Pancreas (tissue), 10 donors: ENCODE data around the gene CDH20. TPM values are rescaled to one million over a fixed set of nuclear protein-coding genes. Genes with fewer than 3 reads are reported as not detected.

Experiments used
- ATAC-seq, 4 donors: fragments of 200-7000 bp; cut with Tn5 transposase; one replicate each; pipeline versions ENCODE4 v1.8.0 to v1.9.1; 2020; ENCODE audit warnings: mild to moderate bottlenecking in 4 of 4, moderate library complexity in 4 of 4
- DNase-seq, 6 donors: peaks; one replicate each; pipeline ENCODE4 v3.0.0-alpha.2; 2020
- FAIRE-seq: peaks from 2 replicates; lab custom pipeline; 2012; peaks lifted over from hg19 to GRCh38; lab: Jason Lieb, UNC
- H3K27ac ChIP-seq, 4 donors: fragments of 200-600 bp; sonication (generic); 1 replicate in 3 of 4; 2 replicates in 1 of 4; pipeline versions ENCODE4 v1.5.0 to v1.8.0; 2020
- H3K27me3 ChIP-seq, 4 donors: fragments of 200-600 bp; one replicate each; pipeline ENCODE4 v1.8.0; 2021
- H3K36me3 ChIP-seq, 3 donors: fragments of 200-600 bp; sonication (generic) in 1 of 3; one replicate each; pipeline versions ENCODE4 v1.5.0 to v1.8.0; 2020 to 2021
- H3K4me1 ChIP-seq, 3 donors: fragments of 200-600 bp; one replicate each; pipeline ENCODE4 v1.8.0; 2021
- H3K4me3 ChIP-seq, 4 donors: fragments of 200-600 bp; sonication (generic) in 2 of 4; one replicate each; pipeline versions ENCODE4 v1.5.0 to v1.8.0; 2020 to 2021
- H3K9me3 ChIP-seq, 4 donors: fragments of 200-600 bp; one replicate each; pipeline ENCODE4 v1.8.0; 2021
- CTCF ChIP-seq, 4 donors: fragments of 200-600 bp; sonication (generic) in 3 of 4; IDR thresholded peaks; one replicate each; pipeline versions ENCODE4 v1.5.0 to v1.8.0; 2021; ENCODE audit warnings: antibody characterized with exemption in 4 of 4
- WGBS, 2 donors: extraction: QIAGEN DNeasy Blood & Tissue Kit; methylation state at CpG; one replicate each; pipeline ENCODE4 v1.1.7; 2013; 5-methylcytosine and 5-hydroxymethylcytosine counted together
- intact Hi-C, 3 donors: fragments of 100-400 bp; cut with DNase I; formaldehyde crosslinking; loops; one replicate each; pipeline versions ENCODE4 v1.11.1 to v1.14.2; 2022
- polyA plus RNA-seq, 2 donors: library from polyadenylated mRNA; stranded (reverse); fragments of 200-250 nt; gene quantifications; one replicate each; pipeline ENCODE4 v1.2.3, GENCODE V29; 2013
- total RNA-seq, 6 donors: library from RNA; stranded (reverse); fragmentation: NEBNext Ultra II Directional in 4 of 6; extraction: Animal tissue kit (Norgen Biotek cat#: 25700) in 4 of 6; gene quantifications; one replicate each; pipeline versions ENCODE4 v1.2.1 to v1.2.4, GENCODE V29; 2021 to 2023
- donor health status: healthy with polysubstance abuse.
- donor health status: DM: no; HTN: no; CAD: no; lungs with moderate emphysema.
- donor health status: DM: no; HTN: no; CAD: no.
- donor health status: control.
- donor health status: control.
- donor health status: Bipolar disorder and iron deficiency.
- donor health status: DM: yes; HTN: yes; CAD: no.
- donor health status: DM: no; HTN: no; CAD: no.
- donor health status: DM: no; HTN: no; CAD: no.
- donor health status: DM: yes; HTN: yes; CAD: no.

CDH20 gene
- total and polyA plus RNA-seq, 8 donors = 0.02 to 0.17 TPM; not detected in 6

DNA sequence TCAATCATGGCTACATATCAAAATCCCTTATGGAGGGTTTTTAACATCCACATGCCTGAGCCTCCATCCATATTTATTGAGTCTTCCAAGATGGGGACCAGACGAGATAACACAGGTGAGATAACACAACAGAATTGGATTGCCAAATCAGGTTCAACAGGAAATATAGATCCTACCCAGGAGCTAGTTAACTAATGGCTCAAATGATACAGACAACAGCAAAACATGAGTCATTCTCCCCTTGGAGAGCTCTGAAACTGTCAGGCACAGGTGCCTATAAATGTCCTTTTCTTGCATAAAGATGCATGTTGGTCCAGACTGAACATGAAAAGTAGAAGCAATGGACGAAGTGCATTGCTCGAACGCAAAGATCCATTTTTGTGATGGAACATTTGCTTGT is 202.2 kb downstream of the CDH20 start:
- H3K9me3 ChIP-seq = no peaks in the 10 kb centered on the region
- no peaks in the 10 kb centered on the region for H3K27me3 ChIP-seq
- no peak for ATAC-seq
- DNase-seq = no peak
- intact Hi-C loops = no loop called here
- H3K4me3 ChIP-seq = no peak overlapping the region
- no peak for TF ChIP-seq CTCF (IDR thresholded peaks at IDR 0.05)
- no peaks in the 10 kb centered on the region for H3K4me1 ChIP-seq
- no peak for FAIRE-seq
- 79 to 81% methylated on average over 4 of the region's 4 CpGs for WGBS, 2 donors
- no peaks in the 10 kb centered on the region for H3K36me3 ChIP-seq
- H3K27ac ChIP-seq = no peak overlapping the region

DNA sequence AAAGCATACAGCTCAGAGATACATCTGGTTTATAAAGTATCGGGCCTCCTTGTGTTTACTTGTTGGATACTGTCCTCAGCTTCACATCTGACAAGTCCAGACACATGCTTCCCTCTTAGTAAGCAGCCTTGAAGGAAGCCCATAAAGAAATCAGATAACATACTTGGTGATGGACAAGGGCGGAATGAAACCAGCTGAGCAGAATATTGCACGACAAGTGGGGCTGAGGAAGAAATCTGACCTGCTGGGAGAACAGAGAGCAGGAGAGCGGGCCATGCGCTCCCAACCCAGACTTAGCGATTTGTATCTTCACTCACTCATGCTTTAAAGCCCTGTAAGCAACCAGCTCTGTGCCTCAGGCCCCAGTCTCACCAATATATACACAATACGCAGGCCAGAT is 208.4 kb downstream of the CDH20 start:
- TF ChIP-seq CTCF (IDR thresholded peaks at IDR 0.05) = no peak
- Histone ChIP-seq H3K4me1 (no peaks in the 10 kb centered on the region), H3K4me3 (no peak overlapping the region), H3K27ac (no peak overlapping the region), H3K9me3 (no peaks in the 10 kb centered on the region), H3K36me3 (no peaks in the 10 kb centered on the region), H3K27me3 (no peaks in the 10 kb centered on the region)
- 87 to 88% methylated on average over 7 of the region's 7 CpGs for WGBS, 2 donors
- ATAC-seq (no peak), FAIRE-seq (no peak), DNase-seq (no peak)
- intact Hi-C loops = no loop called here

DNA sequence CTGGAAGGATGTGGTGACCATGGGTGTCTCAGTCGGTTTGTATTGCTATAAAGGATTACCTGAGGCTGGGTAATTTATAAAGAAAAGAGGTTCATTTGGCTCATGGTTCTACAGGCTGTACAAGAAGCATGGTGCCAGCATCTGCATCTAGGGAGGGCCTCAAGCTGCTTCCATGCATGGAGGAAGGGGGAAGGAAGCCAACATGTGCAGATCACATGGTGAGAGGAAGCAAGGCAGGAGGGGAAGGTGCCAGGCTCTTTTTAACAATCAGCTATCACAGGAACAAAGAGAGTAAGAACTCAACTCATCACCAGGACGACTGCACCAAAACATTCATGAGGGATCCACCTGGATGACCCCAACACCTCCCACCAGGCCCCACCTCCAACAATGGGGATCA is 209.4 kb downstream of the CDH20 start:
- Histone ChIP-seq H3K4me3 (no peak overlapping the region), H3K4me1 (no peaks in the 10 kb centered on the region), H3K27me3 (no peaks in the 10 kb centered on the region), H3K9me3 (no peaks in the 10 kb centered on the region), H3K27ac (no peak overlapping the region), H3K36me3 (no peaks in the 10 kb centered on the region)
- DNase-seq (no peak), FAIRE-seq (no peak), ATAC-seq (no peak)
- 61 to 66% methylated on average over 2 of the region's 2 CpGs for WGBS, 2 donors
- no peak for TF ChIP-seq CTCF (IDR thresholded peaks at IDR 0.05)
- intact Hi-C loops = no loop called here

DNA sequence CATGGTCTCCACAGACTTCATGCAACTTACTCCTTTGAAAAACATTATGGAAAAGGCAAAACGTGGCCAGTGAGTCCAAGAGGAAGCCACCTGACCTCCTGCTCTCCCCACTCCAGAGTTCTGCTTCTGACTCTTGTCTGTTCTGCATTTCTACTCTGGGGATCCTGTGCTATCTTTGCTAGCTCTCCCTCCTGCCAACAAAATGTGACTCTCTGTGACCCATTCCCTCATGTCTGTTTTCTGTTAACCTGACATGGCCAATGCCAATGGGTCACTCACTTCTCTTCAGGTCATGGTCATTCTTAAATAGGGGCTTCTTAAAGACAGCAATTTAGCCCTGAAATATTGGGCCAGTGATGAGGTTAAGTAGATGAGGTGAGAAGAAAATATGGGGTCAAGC is 210.3 kb downstream of the CDH20 start:
- no peak for DNase-seq
- 31 to 41% methylated on average over 1 of the region's 1 CpG for whole genome bisulfite sequencing, 2 donors
- H3K27me3 ChIP-seq = no peaks in the 10 kb centered on the region

GRCh38 chr18:61544178-61544577 is 210.9 kb downstream of the CDH20 start:
- DNase-seq (no peak), FAIRE-seq (no peak), ATAC-seq (no peak)
- no peak for TF ChIP-seq CTCF (IDR thresholded peaks at IDR 0.05)
- Histone ChIP-seq H3K4me3 (no peak overlapping the region), H3K27ac (no peak overlapping the region), H3K4me1 (no peaks in the 10 kb centered on the region), H3K9me3 (no peaks in the 10 kb centered on the region), H3K27me3 (no peaks in the 10 kb centered on the region), H3K36me3 (no peaks in the 10 kb centered on the region)
- intact Hi-C loops = no loop called here
- WGBS, 2 donors = 66 to 82% methylated on average over 10 of the region's 10 CpGs

More for the DNA sequence above, 210.3 kb downstream of the CDH20 start:
- intact Hi-C loops = no loop called here
- TF ChIP-seq CTCF (IDR thresholded peaks at IDR 0.05) = no peak
- FAIRE-seq (no peak), ATAC-seq (no peak)
- Histone ChIP-seq H3K4me1 (no peaks in the 10 kb centered on the region), H3K9me3 (no peaks in the 10 kb centered on the region), H3K36me3 (no peaks in the 10 kb centered on the region), H3K4me3 (no peak overlapping the region), H3K27ac (no peak overlapping the region)
